Heart left ventricle (tissue), 16 donors: ENCODE measurements around the gene GUCA2A. TPM values are rescaled to one million over a fixed set of nuclear protein-coding genes. Genes with fewer than 3 reads are reported as not detected.

Experiments
- ATAC-seq, 4 donors: fragments of 200-7000 bp; cut with Tn5 transposase; one replicate each; pipeline ENCODE4 v1.9.1; 2020 to 2022; ENCODE audit warnings: moderate library complexity in 4 of 4, mild to moderate bottlenecking in 3 of 4, moderate number of reproducible peaks in 1 of 4
- DNase-seq, 5 donors: peaks; one replicate each; pipeline ENCODE4 v3.0.0-alpha.2; 2020
- H3K27ac ChIP-seq, 12 donors: fragments of 200-600 bp; sonication (generic) in 4 of 12; one replicate each; pipeline versions ENCODE4 v1.5.0 to v1.8.0; 2016 to 2022; ENCODE audit warnings: mild to moderate bottlenecking in 2 of 12
- H3K27me3 ChIP-seq, 9 donors: fragments of 200-600 bp; sonication (generic) in 2 of 9; one replicate each; pipeline versions ENCODE4 v1.5.1 to v1.8.0; 2016 to 2022; ENCODE audit warnings: mild to moderate bottlenecking in 3 of 9
- H3K36me3 ChIP-seq, 9 donors: fragments of 200-600 bp; sonication (generic) in 2 of 9; one replicate each; pipeline versions ENCODE4 v1.5.0 to v1.8.0; 2018 to 2022; ENCODE audit warnings: mild to moderate bottlenecking in 2 of 9
- H3K4me1 ChIP-seq, 12 donors: fragments of 200-600 bp; sonication (generic) in 4 of 12; one replicate each; pipeline versions ENCODE4 v1.5.0 to v1.8.0; 2016 to 2022; ENCODE audit warnings: mild to moderate bottlenecking in 3 of 12
- H3K4me3 ChIP-seq, 12 donors: fragments of 200-600 bp; sonication (generic) in 4 of 12; one replicate each; pipeline versions ENCODE4 v1.5.0 to v1.8.0; 2017 to 2022; ENCODE audit warnings: mild to moderate bottlenecking in 9 of 12, moderate library complexity in 4 of 12
- H3K9me3 ChIP-seq, 12 donors: fragments of 200-600 bp; sonication (generic) in 4 of 12; one replicate each; pipeline versions ENCODE4 v1.5.0 to v1.8.0; 2016 to 2022; ENCODE audit warnings: mild to moderate bottlenecking in 1 of 12
- CTCF ChIP-seq, 12 donors: fragments of 200-600 bp; sonication (generic) in 4 of 12; IDR thresholded peaks; one replicate each; pipeline versions ENCODE4 v1.5.0 to v1.8.0; 2018 to 2022; ENCODE audit warnings: antibody characterized with exemption in 12 of 12, mild to moderate bottlenecking in 5 of 12
- POLR2A ChIP-seq, 2 donors: fragments of 450-650 bp; IDR thresholded peaks; one replicate each; pipeline ENCODE4 v1.6.1; 2017; ENCODE audit warnings: antibody characterized with exemption in 2 of 2, mild to moderate bottlenecking in 2 of 2, moderate library complexity in 2 of 2
- WGBS, 4 donors: extraction: QIAGEN DNeasy Blood & Tissue Kit in 2 of 4; methylation state at CpG; one replicate each; pipeline versions ENCODE4 v1.1.5 to v1.1.7; 2013 to 2018; 5-methylcytosine and 5-hydroxymethylcytosine counted together
- intact Hi-C, 10 donors: fragments of 100-400 bp; cut with DNase I; formaldehyde crosslinking; loops; one replicate each; pipeline versions ENCODE4 v1.11.1 to v1.14.2; 2022
- long read RNA-seq, 3 donors: library from polyadenylated mRNA; unstranded; transcript quantifications; one replicate each; pipeline ENCODE4 v2.0.0, GENCODE V29; 2020 to 2021
- polyA plus RNA-seq, 2 donors: library from polyadenylated mRNA; stranded (reverse); fragments of 200-250 nt; gene quantifications; one replicate each; pipeline ENCODE4 v1.2.3, GENCODE V29; 2013
- total RNA-seq, 9 donors: library from RNA; depleted of rRNA in 2 of 9; stranded (reverse); fragments of >200 nt in 2 of 9; fragmentation: NEBNext Ultra II Directional in 3 of 9; extraction: Animal tissue kit (Norgen Biotek cat#: 25700) in 3 of 9; gene quantifications; one replicate each; pipeline versions ENCODE4 v1.1.0 to v1.2.4, GENCODE V29; 2016 to 2023
- donor health status: ischemic (EF 13 %, LVEDD 7.1; RV severe dilation, severe dysfunction).
- donor health status: healthy with polysubstance abuse.
- donor health status: DM: no; HTN: yes; CAD: no.
- donor health status: DM: no; HTN: no; CAD: no.
- donor health status: ischemic (EF 25% LVEDD 6.9; RV normal size, moderate dysfunction).
- donor health status: ischemic (EF 25% LVEDD 5.7; RV mildly dilated, moderate dysfunction).
- donor health status: healthy.
- donor health status: DM: yes; HTN: yes; CAD: no.
- donor health status: ischemic (EF 35%, LVEDD 5.7; RV mildly dilated, moderate dysfunction).
- donor health status: nonischemic (EF 11% LVEDD 7.7; RV severe dilation, severe dysfunction).
- donor health status: DM: yes; HTN: yes; CAD: no.
- donor health status: PGD.
- donor health status: ischemic (EF 29% LVEDD 5.4; RV normal size, mild dysfunction).
- donor health status: nonischemic (EF 23%, LVEDD 6.1; RV moderate dilation, normal function).

The GUCA2A gene
- total RNA-seq (not detected), polyA plus RNA-seq (not detected)
- long read RNA-seq, donor 1 = 0 reads
- long read RNA-seq, donor 2 = 0 reads
- long read RNA-seq, donor 3 = 0 reads

DNA sequence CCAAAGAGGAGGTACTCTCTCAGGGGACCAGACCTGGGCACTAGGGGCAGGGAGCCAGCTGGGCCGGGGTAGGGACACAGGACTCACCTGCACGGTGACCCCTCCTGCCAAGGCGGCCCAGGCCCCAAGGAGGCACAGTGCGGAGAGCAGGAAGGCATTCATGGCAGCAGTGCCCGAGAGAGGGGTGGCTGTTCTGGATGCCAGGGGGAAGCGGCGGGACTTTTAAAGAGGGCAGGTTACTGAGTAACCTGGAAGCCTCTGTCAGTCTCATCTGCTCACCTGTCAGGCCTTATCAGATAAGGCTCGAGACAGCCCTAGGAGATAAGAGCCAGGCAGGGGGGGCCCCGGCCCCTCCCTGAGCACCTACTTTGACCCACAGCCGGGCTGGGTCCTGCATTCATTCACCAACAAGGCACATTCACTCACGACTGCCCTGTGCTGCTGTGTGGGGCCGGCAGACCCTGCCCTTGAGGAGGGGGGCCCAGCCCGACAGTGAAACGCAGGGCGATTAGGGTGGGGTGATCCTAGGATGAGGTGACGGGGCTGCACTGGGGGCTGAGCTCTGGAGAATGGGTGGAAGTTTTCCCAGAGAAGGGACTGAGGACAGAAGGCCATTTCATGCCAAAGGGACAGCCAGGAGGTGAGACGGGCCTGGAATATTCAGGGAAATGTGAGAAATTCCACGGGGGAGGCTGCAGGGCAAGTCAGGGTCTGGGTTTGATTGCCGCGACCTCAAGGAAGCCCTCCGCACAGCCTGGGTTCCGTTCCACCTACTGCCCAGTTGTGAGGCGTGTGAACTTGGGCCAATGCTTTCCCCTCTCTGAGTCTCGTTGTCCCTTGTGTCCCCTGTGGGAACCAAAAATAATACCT is at the start of gene GUCA2A:
Gene GUCA2A, minus strand, starts transcription at position 195 of the 870 bp plus-strand sequence. Its CDS starts 33 bp downstream, at position 162.
- TF ChIP-seq CTCF (IDR thresholded peaks at IDR 0.05) (no peak), POLR2A (IDR thresholded peaks at IDR 0.05) (no peak)
- 67 to 75% (median 69%) methylated on average over 24 of the region's 24 CpGs for WGBS, 4 donors
- DNase-seq = peak in 1 of 5 donors; percentile 28
- Histone ChIP-seq H3K4me1 (peaks cover 0 to 24% (median 13%) of the 10 kb centered on the region in 12 donors), H3K4me3 (no peak within 1 kb of the TSS), H3K27me3 (no peaks in the 10 kb centered on the region), H3K27ac (peak within 1 kb of the TSS; percentile 27 to 79 (median 57)), H3K36me3 (no peaks in the 10 kb centered on the region), H3K9me3 (peaks cover 0 to 16% (median 5%) of the 10 kb centered on the region in 12 donors)
- intact Hi-C loops = no loop called here
- peak in 1 of 4 donors; percentile 48 for ATAC-seq

- no peaks in the 10 kb centered on the region for H3K36me3 ChIP-seq
- intact Hi-C loops = loop anchor here in 1 of 10 donors (10.0 kb wide), 1 partner anchor 64 kb away; no protein-coding TSS in a partner anchor
- no peak for DNase-seq
- TF ChIP-seq CTCF (IDR thresholded peaks at IDR 0.05) (no peak), POLR2A (IDR thresholded peaks at IDR 0.05) (no peak)
- no peak overlapping the region for H3K27ac ChIP-seq
- WGBS, 4 donors = 49 to 65% (median 60%) methylated on average over 2 of the region's 2 CpGs
- no peaks in the 10 kb centered on the region for H3K27me3 ChIP-seq
- ATAC-seq = no peak
- peaks cover 0 to 50% (median 33%) of the 10 kb centered on the region in 12 donors for H3K4me1 ChIP-seq
- no peak overlapping the region for H3K4me3 ChIP-seq
- peaks cover 0 to 25% (median 0%) of the 10 kb centered on the region in 12 donors for H3K9me3 ChIP-seq
Observed at GRCh38 chr1:42211224-42211623, 46.7 kb upstream of the GUCA2A start.

- peaks cover 0 to 50% (median 33%) of the 10 kb centered on the region in 12 donors for H3K4me1 ChIP-seq
- DNase-seq (no peak), ATAC-seq (peak in 2 of 4 donors; percentile 17 to 33)
- no peak overlapping the region for H3K27ac ChIP-seq
- H3K4me3 ChIP-seq = no peak overlapping the region
- H3K36me3 ChIP-seq = peaks cover 0 to 2% (median 0%) of the 10 kb centered on the region in 9 donors
- TF ChIP-seq CTCF (IDR thresholded peaks at IDR 0.05) (no peak), POLR2A (IDR thresholded peaks at IDR 0.05) (no peak)
- intact Hi-C loops = loop anchor here in 1 of 10 donors (10.0 kb wide), 1 partner anchor 64 kb away; no protein-coding TSS in a partner anchor
- no peaks in the 10 kb centered on the region for H3K27me3 ChIP-seq
- WGBS, 4 donors = 86 to 90% (median 88%) methylated on average over 5 to 6 of the region's 6 CpGs
- H3K9me3 ChIP-seq = peaks cover 0 to 25% (median 0%) of the 10 kb centered on the region in 12 donors
Observed at GRCh38 chr1:42210421-42211133, 46.0 kb upstream of the GUCA2A start.
